Vagina (tissue), 2 donors: ENCODE measurements around the gene DMD.

Experiments used
- CTCF ChIP-seq, 3 experiments: fragments of 450-650 bp in 2 of 3; fragments of 200-600 bp in 1 of 3; sonication (generic) in 1 of 3; IDR thresholded peaks; one replicate each; pipeline ENCODE4 v1.5.1; 2017 to 2019; ENCODE audit warnings: antibody characterized with exemption in 3 of 3, mild to moderate bottlenecking in 2 of 3, moderate library complexity in 2 of 3
- POLR2A ChIP-seq, 2 donors: fragments of 450-650 bp; IDR thresholded peaks; one replicate each; pipeline ENCODE4 v1.6.1; 2017; ENCODE audit warnings: antibody characterized with exemption in 2 of 2, mild to moderate bottlenecking in 2 of 2, moderate library complexity in 2 of 2

GRCh38 chrX:31280580-31280979 lies 1930.8 kb downstream of the DMD start:
- no peak for TF ChIP-seq CTCF (IDR thresholded peaks at IDR 0.05)
- TF ChIP-seq POLR2A (IDR thresholded peaks at IDR 0.05), result no peak
